T-helper 1 cell (primary cell): ENCODE data around the gene PMVK.

Source experiments
- DNase-seq, 5 donors: peaks; one replicate each; pipeline ENCODE4 v3.0.0-alpha.2; 2012 to 2020

PMVK gene

DNA sequence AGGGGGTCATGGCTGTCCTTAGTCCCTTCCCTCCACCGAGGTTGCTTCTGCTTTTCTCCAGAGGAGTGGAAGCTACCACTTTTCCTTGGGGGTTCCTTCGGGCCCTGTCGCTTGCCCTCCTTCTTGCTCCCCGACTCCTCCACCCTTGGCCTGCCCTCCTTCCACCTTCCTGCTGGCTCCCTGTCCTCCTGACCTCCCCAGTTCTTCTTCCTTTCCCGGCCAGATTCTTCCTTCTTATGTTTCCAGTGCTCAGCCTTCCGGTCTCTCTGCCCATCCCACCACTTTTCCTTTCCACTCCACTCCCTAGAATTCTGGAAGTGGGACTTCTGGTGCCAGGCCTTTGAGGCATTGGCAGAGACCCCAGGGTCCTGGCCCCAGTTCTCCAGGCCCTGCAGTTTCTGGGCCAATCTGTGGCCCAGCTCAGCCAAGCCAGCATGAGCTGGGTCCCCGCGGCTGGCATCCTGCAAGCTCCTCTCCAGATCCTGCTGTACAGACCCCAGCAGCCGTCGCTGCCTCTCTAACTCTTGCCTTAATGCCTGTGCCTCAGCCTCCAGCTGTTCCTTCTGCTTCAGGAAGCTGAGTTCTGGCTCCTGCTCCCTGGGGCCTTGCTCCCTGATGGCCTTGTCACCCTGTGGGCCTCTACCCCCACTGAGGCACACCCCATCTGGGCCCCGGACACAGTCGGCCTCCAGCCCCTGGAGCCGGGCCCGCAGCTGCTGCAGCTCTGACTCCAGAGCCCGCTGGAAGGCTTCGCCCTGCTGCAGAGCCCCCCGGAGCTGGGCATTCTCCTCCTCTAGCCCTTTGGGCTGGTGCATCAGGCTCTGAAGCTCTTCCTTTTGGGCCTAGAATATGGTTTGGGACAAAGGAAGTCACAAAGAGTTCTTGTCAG is 9.7 kb upstream of the PMVK start:
- DNase-seq: no peak

DNA sequence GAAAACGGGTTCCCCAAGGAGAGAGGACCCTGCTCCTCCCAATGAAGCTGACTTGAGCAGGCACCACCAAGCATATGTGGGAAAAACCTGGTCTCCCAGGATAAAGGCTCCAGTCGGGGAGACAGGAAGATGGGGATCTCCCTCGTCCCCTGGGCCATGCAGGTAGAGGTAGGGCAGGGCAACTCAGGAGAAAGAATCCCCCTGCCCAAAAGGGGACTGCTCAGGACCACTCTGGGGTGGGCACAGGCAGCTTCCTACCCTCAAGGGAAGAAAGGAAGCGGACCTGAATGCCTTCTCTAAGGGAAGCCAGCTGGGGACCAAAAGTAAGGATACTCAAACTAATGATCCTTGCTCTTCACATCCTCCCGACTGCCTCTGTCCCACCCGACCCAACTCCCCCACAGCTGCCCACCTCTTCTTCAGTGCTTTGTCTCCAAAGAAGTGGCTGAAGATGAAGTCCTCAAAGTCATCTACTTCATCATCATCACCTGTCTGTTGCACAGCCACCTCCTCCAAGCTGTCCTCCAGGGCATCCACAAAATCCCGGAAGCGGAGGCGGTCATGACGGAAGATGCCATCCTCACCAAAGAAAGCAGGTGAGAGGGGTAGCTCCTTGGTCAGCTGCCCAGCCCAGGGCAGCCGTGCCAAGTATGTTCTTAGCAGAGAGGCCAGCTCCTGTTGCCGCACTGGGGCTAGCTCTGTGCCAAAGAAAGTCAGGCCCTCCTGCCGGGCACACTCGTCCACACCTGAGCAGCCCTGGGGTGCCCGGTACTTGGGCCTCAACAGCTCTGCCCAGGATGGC is 8.8 kb upstream of the PMVK start:
- DNase-seq: no peak

DNA sequence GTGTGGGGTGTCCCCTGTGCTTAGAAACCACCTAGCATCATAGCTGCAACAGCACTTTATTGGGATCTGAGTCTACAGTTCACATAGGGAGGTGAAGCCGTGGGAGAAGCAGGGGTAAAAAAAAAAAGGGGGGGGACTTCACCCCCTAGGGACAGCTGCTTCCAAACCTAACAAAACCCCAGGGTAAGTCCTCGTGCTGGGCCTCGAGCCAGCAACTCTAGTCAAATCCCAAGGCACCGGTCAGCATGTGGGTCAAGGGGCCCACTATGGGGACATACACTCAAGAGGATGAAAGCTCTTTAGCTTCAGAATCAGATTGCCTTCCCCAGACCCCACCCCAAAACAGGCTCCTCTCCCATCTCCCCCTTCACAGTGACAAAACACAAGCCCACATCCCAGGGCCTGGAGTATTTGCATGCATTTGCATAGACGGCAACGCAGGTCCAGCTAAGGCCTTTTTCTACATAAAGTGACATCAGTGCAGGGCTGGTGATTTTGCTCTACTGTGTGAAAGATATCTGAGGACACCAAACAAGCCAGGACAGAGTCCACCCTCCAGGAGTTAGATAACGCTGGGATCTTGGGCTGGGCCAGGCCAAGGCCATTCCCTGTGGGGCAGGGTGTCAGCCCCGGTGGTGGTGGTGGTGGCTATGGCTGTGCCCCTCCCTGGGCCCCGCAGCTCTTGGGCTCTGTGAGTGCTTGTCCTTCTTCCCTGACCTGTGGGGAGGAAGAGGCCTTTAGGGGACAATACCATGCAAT is 8.1 kb upstream of the PMVK start:
- no peak for DNase-seq

DNA sequence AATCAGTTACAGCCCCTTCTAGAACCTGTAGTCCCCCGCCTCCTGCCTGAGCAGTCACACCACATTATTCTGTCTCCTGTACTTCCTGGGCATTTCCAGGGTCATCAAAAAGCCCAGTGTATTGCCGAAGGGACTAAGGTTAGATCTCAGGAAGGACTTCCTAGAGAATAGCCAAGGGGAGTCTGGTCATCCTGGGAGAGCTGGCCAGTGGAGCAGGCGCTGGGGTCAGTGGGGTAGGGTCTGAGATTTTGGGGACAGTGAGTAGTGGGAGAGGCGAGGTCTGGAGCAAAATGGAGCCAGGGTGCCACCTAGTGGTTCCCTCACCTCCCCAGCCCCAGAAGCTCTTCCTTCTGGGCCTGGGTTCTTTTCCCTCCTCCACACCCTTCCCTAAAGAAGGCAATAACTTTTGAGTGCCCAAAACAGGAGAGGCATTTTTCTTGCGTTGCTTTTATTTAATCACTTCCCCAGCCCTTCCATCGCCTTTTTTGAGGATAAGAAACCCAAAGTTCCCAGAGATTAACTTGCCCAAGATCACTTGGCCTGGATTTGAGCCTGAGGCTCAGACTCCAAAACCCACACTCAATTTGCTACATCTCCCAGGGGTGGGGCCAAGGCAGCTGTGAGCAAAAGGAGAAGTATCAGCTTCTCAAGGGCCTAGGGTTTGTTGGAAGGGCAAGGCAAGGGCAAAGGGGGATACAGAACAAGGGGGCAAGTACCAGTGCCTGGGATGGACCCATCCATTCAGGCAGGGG is 7.3 kb upstream of the PMVK start:
- peak in 1 of 5 donors; percentile 58 for DNase-seq

DNA sequence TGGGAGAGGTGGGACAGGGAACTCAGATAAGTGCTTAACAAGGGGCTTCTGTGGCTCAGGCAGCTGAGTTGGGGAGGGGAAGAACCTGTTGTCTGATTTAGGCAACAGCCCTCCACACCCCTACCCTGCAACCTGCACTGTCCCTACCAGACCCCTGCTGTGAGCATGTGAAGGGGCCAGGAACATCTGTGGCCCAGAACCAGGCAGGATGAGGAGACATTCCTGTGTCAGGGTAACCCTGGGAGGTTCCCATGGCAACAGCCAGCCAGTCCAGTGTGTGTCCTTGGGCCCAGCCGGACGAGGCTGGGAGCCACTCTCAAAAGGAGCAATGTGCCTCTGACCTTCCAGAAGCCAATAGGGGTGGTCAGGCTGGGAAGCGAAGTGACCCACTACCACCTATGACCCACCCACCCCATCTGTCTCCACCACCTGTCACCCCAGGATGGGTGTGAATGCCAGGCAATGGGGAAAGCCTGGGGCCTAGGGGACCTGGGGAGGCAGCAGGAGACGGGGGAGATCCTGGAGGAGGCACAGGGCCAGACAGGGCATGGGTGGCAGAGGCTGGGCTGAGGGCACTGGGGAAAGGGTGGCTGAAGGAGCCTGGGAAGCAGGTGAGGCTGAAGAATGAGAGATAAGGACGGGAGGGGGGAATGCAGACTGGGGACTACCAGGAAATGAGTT is 5.0 kb upstream of the PMVK start:
- DNase-seq: no peak

DNA sequence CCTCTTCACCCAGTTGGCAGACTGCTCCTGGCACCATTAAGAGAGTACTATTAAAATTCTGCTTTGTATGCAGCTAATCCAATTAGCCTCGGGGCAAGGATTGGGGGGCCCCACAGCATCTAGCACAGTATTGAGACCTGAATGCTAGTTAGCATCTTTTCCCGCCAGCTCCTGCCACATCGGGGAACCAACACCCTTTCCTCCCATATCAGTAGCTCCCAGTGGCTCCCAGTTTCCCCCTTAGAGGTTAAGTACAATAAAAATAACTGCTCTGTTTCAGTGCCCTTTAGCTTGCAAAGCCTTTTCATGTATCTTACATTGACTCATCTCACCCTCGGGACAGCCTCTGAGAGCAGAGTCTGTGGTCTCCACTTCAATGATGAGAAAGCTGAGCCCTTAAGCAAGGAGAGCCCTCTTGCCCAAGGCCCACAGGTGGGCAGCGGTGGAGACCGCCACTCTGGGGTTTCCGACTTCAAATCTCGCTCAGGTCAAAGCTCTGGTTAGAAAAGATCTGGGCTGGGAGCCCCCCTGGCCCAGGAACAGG is 4.2 kb upstream of the PMVK start:
- DNase-seq: peak in 1 of 5 donors; percentile 70

DNA sequence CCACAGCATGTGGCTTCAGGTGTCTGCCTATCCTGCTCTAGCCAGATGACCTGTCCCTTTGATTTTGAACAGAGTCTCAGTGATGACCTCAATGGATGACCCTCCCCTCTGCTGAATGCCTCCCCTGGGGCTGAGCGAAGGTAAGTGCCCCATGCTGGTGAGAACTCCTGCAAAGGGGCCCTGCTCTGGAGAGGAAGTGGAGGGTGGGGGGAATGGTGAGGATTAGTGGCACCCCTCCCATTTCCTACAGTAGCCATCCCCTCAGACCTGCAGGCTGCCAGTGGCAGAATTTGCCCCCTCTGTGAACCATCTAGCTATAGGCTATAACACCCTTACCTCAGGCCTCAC is 3.7 kb upstream of the PMVK start:
- no peak for DNase-seq

DNA sequence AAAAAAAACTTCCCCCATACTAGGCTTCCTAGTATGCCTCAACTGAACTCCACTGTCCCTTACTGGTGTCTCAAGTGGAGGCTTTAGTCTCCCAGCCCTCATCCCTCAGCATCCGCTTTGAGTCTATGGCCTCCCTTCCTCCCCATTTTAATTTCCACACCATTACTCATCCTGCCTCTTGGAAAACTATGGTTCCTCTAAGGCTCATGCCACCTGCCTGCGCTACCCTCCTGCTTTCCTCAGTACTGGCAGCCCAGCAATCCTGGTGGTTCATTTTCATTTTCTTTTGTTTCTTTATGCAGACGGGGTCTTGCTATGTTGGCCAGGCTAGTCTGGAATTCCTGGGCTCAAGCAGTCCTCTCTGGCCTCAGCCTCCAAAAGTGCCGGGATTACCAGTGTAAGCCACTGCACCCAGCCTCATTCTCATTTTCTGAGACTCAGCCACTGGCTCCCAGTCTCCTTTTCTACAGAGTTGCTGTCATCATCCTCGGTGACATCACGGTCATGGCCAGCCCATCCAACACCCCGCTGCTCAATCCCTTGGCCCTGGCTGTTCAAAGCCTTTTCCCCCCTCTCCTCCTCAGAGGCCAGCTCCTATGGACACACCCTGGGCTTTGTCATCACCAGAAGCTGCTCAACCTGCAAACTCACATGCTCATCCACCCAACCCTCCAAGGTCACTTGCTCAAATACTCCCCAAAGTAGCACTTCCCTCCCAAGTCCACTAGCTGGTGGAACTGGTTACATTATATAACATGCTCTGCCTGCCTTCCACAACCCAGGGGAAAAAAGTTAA is 2.3 kb upstream of the PMVK start:
- DNase-seq: no peak

DNA sequence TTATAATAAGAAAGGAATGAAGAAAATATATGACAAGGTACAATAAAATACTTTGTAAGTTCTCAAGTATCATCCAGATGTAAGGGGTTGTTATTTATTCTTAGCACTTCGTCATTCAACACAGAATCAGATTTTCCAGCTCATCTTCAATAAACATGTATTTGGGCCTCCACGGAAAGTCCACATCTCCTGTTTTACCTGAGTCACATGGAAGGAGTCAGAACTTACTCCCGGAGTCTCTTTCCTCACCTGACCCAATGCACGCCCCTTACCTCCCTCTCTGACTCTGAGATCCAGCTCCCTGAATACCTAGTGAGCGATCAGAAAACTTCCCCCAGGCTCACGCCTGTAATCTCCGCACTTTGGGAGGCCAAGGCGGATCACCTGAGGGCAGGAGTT is 1.5 kb upstream of the PMVK start:
- DNase-seq: no peak

DNA sequence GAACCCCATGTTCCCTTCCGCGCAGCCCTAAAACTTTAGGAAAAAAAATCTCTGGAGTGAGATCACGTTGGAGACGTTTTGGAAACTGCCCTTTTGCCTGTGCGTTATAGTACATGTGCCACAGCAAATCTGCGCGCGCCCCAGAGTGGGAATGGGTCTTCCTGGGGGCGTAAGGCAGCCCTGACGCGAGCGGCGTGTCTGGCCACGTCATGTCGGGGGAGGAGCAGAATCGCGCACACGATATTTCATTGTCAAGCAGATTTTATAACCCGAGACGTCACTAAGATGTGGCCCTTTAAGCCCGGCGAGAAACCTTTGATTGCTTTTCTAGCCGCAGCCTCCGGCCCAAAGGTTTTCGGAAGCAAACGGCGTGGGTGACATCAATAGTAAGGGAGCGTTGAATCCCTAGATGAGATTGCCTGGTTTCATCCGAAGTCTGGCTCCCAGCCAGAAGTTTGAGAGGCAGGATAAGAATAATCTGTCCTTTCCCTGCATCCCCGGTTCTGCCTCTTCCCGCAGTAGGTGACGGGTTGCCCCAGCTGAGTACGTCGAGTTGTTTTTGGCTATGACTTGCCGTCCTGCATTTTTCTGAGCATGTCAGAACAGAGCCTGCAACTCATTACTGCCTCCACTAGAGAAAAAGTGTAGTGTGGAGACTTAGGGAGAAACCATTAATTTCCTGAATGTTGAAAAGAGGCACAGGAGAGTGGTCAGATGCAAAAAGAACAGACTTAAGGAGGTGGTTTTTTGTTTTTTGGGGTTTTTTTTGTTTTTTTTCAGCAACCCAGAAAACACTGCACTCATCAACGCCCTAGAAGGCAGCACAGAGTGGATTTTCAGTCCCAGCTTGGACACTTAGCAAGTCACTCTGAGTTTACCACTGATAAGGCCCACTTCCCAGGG is 817 bp upstream of the PMVK start:
- DNase-seq: peak; percentile 80 to 98 (median 87)

DNA sequence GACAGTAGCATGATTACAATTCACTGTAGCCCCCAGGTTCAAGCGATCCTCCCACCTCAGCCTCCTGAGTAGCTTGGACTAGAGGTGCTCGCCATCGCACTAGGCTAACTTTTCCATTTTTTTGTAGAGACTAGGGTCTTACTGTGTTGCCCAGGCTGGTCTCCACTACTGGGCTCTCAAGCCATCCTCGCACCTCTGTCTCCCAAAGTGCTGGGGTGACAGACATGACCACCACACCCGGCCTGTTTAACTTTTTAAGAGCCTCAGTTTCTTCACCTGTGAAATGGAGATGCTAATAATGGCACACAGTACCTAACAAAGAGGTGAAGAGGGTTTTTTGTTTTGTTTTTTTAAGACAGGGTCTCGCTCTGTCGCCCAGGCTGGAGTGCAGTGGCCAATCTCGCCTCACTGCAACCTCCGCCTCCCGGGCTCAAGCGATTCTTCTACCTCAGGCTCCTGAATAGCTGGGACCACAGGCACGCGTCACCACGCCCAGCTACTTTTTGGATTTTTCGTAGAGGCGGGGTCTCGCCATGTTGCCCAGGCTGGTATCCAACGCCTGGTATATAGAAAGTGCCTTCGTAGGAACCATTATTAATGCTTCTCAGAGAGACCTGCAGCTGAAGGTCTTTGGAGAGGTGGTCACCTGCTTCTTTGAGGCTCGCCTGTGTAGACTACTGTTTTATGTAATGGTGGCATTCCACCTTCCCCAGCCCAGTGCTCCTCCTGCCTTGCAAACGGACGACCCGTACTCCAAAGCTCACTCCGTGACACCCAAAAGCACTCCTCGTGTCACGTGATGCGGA is 567 bp downstream of the PMVK start:
- DNase-seq: no peak

DNA sequence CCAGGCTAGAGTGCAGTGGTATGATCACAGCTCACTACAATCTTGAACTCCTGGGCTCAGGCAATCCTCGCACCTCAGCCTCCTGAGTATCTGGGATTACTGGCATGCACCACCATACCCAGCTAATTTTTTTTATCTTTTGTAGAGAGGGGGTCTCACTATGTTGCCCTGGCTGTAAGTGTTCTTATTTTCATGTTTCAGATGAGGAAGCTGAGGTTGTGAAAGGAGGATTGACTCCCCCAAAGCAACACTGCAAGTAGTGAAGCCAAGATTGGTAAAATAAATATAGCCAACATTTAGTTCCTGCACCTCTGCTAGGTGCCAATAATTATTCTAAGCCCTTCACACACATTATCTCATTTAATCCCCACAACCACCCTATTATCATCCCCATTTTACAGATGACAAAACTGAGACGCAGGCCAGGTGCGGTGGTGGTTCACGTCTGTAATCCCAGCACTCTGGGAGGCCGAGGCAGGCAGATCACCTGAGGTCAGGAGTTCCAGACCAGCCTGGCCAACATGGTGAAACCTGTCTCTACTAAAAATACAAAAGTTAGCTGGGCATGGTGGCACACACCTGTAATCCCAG is 2.1 kb downstream of the PMVK start:
- DNase-seq: no peak

DNA sequence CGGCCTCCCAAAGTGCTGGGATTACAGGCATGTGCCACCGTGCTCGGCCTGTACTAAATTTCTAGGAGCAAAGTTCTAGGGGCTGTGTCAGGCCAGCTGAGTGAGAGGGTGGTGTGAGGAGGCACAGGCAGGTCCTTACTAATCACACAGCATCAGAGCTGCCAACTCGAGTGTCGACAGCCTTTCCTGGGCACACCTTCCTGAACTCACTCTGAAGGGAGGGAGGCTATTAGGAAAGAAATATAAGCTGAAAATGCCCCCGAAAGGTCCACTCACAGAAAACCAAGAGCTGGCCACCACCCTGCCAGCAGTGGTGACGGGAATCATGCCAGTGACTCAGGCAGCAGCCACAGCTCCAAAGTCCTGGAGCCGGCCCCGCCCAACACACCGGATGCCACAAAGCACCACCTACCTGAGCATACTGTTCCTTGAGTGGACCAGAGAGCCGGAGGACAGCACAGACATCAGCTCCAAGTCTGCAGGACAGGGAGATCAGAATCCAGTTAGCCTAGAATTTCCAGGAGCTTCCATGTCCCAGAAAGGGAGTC is 4.5 kb downstream of the PMVK start:
- no peak for DNase-seq

DNA sequence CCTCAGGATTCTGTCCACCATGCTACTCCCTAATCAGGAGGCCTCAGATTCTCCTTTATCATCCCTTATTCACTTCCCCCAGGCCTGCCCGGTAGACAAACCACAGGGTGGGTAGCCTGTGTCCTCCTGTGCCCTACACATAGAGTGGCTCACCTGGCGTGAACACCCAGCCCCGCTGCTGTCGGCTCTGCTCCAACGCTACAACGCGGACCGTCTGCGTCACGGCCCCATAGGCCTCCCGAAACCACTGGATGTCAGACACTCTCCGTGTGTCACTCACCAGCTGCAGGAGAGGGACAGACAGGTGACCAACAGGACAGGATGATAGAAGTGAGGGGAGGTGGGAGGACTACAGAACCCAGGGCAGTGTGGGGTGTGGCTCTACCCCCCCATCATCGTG is 10.3 kb downstream of the PMVK start:
- DNase-seq: no peak

DNA sequence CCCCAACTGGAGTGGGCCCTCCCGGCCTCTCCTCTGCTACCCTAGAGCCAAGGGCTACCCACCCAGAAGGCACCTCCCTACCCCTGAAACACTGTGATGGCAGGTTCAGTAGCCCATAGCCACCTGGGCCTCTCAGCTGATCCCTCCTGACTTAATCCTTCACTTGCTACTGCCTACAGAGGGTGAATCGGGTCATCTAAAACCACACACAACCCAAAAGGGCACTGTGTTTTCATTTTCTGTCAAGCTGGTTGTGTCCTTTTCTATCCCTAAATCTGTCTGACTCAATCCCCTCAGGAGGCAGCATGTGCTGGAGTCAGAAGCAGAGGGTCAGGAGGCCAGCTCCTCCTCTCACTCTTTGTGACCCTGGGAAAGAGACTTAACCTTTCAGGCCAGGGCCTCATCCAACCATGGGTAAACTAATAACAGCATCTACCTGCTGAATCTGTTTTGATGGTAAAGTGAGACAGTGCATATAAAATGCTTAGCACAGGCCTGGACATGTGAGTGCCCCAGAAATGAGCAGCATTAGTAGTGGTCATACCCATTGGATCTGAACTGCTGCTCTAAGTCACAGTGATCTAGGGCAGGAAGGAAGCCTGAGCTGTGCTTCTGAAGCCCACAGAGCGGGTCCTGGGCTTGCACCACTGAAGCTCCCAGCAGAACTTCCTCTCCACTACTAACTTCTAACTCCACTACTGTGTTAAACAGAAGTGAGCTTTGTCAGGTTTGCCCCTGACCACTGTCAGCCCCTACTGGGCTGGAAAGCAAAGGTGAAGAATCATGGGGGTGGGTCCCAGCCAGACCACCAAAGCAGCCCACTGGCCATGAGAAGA is 11.0 kb downstream of the PMVK start:
- peak in 1 of 5 donors; percentile 48 for DNase-seq

DNA sequence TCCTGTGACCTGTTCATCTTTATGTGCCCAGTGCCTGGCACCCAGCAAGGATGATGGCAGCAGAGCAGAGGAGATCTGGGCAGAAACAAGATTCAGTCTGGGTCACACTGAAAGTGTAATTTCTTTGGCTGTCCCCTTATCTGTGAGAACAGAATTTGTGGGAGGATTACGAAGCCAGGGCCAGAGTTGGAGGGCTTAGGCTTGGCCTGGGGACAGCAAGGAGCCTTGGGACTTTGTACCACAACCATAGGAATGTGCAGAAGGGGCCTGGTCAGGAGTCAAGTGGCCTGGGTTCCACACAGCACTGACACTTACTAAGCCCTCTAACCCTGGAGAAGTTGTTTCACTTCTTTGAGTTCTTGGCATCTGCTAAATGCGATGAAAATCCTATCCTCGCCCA is 12.8 kb downstream of the PMVK start:
- no peak for DNase-seq

DNA sequence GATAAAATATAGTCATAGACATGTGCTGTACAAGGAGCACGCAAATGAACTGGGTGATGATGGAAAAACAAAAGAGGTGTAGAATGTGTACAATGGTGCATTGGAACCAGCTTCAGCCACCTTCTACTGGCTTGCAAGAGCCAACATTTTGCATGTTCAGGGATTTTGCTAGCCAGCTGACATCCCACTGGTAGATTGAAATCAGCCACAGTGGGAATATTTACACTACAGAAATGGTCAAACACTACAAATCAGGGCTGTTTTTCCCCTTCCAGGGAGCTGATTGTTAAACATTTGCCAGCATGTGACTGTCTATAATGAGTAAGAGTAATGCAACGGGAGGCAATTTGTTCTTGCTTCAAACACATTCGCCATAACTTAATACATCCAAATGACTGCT is 23.2 kb downstream of the PMVK start:
- DNase-seq: no peak
